ENCODE data around the gene LTB4R2. TPM values are rescaled to one million over a fixed set of nuclear protein-coding genes. Genes with fewer than 3 reads are reported as not detected.
A peak's percentile ranks its signal among the peaks of the same experiment; 100 is the strongest.

LTB4R2 gene
- total and polyA plus RNA-seq, 7 donors: 0.08 to 2.3 (median 0.96) TPM

GRCh38 chr14:24299255-24300191 is 10.4 kb upstream of the LTB4R2 start, which contains the start of the genes DHRS1 and NOP9:
Gene DHRS1 (minus strand): TSS chr14:24299780. CDS start chr14:24299106, 674 bp downstream.
Gene NOP9 (plus strand): TSS chr14:24299850. CDS start chr14:24299955, 105 bp downstream.
- no peaks in the 10 kb centered on the region for H3K9me3 ChIP-seq
- ATAC-seq (peak; percentile 91 to 96 (median 94)), DNase-seq (peak; percentile 91 to 95)
- WGBS, 3 donors: 1% methylated on average over 70 to 75 of the region's 75 CpGs
- H3K27me3 ChIP-seq (ENCODE audit: insufficient read depth in 3 of 3, low read length in 2 of 3): no peaks in the 10 kb centered on the region
- intact Hi-C loops (cut with DNase I): loop anchor here in 1 of 2 donors (2.0 kb wide), 1 partner anchor 55 kb away; no protein-coding TSS in a partner anchor
- H3K27ac ChIP-seq: peak within 1 kb of the TSS; percentile 90
- H3K36me3 ChIP-seq (ENCODE audit: insufficient read depth in 1 of 2, low read depth in 1 of 2): peaks cover 0 to 57% of the 10 kb centered on the region in 2 donors
- peaks cover 27% of the 10 kb centered on the region for H3K4me1 ChIP-seq
- peak within 1 kb of the TSS; percentile 98 for H3K4me3 ChIP-seq
- no peak for TF ChIP-seq CTCF (IDR thresholded peaks at IDR 0.05)

GRCh38 chr14:24300326-24300980 is 9.5 kb upstream of the LTB4R2 start:
- 28 to 32% (median 31%) methylated on average over 16 of the region's 16 CpGs for WGBS, 3 donors
- no peak for DNase-seq
- no peak for ATAC-seq

GRCh38 chr14:24304019-24304387 is 5.9 kb upstream of the LTB4R2 start:
- intact Hi-C loops (cut with DNase I): no loop called here
- DNase-seq (no peak), ATAC-seq (no peak)
- H3K4me3 ChIP-seq: no peak overlapping the region
- WGBS, 3 donors: 96 to 97% (median 97%) methylated on average over 10 to 11 of the region's 11 CpGs
- no peak overlapping the region for H3K27ac ChIP-seq
- TF ChIP-seq CTCF (IDR thresholded peaks at IDR 0.05): no peak
- peaks cover 14% of the 10 kb centered on the region for H3K4me1 ChIP-seq
- H3K27me3 ChIP-seq (ENCODE audit: insufficient read depth in 3 of 3, low read length in 2 of 3): no peaks in the 10 kb centered on the region
- peaks cover 0 to 74% of the 10 kb centered on the region in 2 donors for H3K36me3 ChIP-seq (ENCODE audit: insufficient read depth in 1 of 2, low read depth in 1 of 2)
- no peaks in the 10 kb centered on the region for H3K9me3 ChIP-seq

More at GRCh38 chr14:24300326-24300980, 9.5 kb upstream of the LTB4R2 start:
- Histone ChIP-seq H3K27ac (peak overlapping the region; percentile 90), H3K4me3 (peak overlapping the region; percentile 98), H3K9me3 (no peaks in the 10 kb centered on the region), H3K27me3 (ENCODE audit: insufficient read depth in 3 of 3, low read length in 2 of 3) (no peaks in the 10 kb centered on the region), H3K4me1 (peaks cover 27% of the 10 kb centered on the region), H3K36me3 (ENCODE audit: insufficient read depth in 1 of 2, low read depth in 1 of 2) (peaks cover 0 to 57% of the 10 kb centered on the region in 2 donors)
- intact Hi-C loops (cut with DNase I): no loop called here
- TF ChIP-seq CTCF (IDR thresholded peaks at IDR 0.05): no peak

GRCh38 chr14:24307156-24307574 is 2.8 kb upstream of the LTB4R2 start:
- Histone ChIP-seq H3K36me3 (ENCODE audit: insufficient read depth in 1 of 2, low read depth in 1 of 2) (peaks cover 0 to 60% of the 10 kb centered on the region in 2 donors), H3K27me3 (ENCODE audit: insufficient read depth in 3 of 3, low read length in 2 of 3) (no peaks in the 10 kb centered on the region), H3K4me1 (peaks cover 13% of the 10 kb centered on the region), H3K4me3 (no peak overlapping the region), H3K9me3 (no peaks in the 10 kb centered on the region), H3K27ac (no peak overlapping the region)
- WGBS, 3 donors: 73 to 82% (median 76%) methylated on average over 11 of the region's 11 CpGs
- DNase-seq (no peak), ATAC-seq (no peak)
- intact Hi-C loops (cut with DNase I): loop anchor here in 1 of 2 donors (5.0 kb wide), 1 partner anchor 250 kb away; no protein-coding TSS in a partner anchor
- TF ChIP-seq CTCF (IDR thresholded peaks at IDR 0.05): no peak
